GM20000 (cell line): ENCODE data around the gene CACNA1B.

ENCODE experiments used
- DNase-seq: peaks from one replicate; pipeline ENCODE4 v3.0.0; 2012; ENCODE audit warnings: low spot score
- CTCF ChIP-seq: IDR thresholded peaks from 2 replicates; pipeline ENCODE4 v1.5.1; 2012; ENCODE audit warnings: mild to moderate bottlenecking, control low read depth; ENCODE audit errors: extremely low read depth, missing control alignments

The CACNA1B gene

GRCh38 chr9:137977571-137978261 lies 100.1 kb downstream of the CACNA1B start:
- TF ChIP-seq CTCF: no peak

GRCh38 chr9:137978262-137978714 lies 100.7 kb downstream of the CACNA1B start:
- no peak for TF ChIP-seq CTCF
- DNase-seq: no peak

More at GRCh38 chr9:137977571-137978261, 100.1 kb downstream of the CACNA1B start:
- no peak for DNase-seq

GRCh38 chr9:137982200-137982599 lies 104.6 kb downstream of the CACNA1B start:
- TF ChIP-seq CTCF: no peak

GRCh38 chr9:137984005-137984404 lies 106.4 kb downstream of the CACNA1B start:
- DNase-seq: no peak
- TF ChIP-seq CTCF: no peak

More at GRCh38 chr9:137982200-137982599, 104.6 kb downstream of the CACNA1B start:
- DNase-seq: no peak

GRCh38 chr9:137984520-137985257 lies 107.1 kb downstream of the CACNA1B start:
- no peak for DNase-seq
- TF ChIP-seq CTCF: no peak

GRCh38 chr9:137985637-137986071 lies 108.1 kb downstream of the CACNA1B start:
- no peak for DNase-seq
- no peak for TF ChIP-seq CTCF
